SH-SY5Y (cell line): ENCODE data around the gene PCDHGC5.

ENCODE experiments used
- GATA2 ChIP-seq: IDR thresholded peaks from 2 replicates; pipeline ENCODE4 v1.6.1; 2011; ENCODE audit warnings: mild to moderate bottlenecking, low read depth, low read length
- GATA3 ChIP-seq: IDR thresholded peaks from 2 replicates; pipeline ENCODE4 v1.6.1; 2011; ENCODE audit warnings: low read depth, mild to moderate bottlenecking, low read length, moderate library complexity

PCDHGC5 gene

GRCh38 chr5:141496038-141496437 is 7.2 kb downstream of the PCDHGC5 start:
- no peak for TF ChIP-seq GATA2

GRCh38 chr5:141501761-141502160 is 12.9 kb downstream of the PCDHGC5 start:
- no peak for TF ChIP-seq GATA2
- no peak for TF ChIP-seq GATA3

DNA sequence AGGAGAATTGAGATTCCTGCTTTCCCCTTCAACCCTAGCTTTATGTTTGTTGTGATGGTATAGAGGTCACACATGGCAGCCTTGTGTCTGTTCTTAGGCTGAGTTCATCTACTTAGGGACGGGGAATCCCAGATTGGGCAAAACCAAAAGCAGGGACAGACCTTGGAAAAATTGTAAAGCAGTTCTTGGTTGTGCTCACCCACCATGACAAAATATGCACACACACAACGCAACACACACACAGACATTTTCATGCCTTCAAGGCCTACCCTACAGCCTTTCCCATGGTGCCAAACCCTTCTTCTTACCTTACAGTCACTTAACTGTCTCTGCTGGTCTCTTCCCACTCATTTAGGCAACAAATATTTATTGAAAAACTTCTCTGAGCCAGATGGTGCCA is 14.8 kb downstream of the PCDHGC5 start:
- TF ChIP-seq GATA2: no peak
- no peak for TF ChIP-seq GATA3

- TF ChIP-seq GATA3 (no peak), GATA2 (no peak)
Measured at GRCh38 chr5:141504216-141504615, 15.3 kb downstream of the PCDHGC5 start.

DNA sequence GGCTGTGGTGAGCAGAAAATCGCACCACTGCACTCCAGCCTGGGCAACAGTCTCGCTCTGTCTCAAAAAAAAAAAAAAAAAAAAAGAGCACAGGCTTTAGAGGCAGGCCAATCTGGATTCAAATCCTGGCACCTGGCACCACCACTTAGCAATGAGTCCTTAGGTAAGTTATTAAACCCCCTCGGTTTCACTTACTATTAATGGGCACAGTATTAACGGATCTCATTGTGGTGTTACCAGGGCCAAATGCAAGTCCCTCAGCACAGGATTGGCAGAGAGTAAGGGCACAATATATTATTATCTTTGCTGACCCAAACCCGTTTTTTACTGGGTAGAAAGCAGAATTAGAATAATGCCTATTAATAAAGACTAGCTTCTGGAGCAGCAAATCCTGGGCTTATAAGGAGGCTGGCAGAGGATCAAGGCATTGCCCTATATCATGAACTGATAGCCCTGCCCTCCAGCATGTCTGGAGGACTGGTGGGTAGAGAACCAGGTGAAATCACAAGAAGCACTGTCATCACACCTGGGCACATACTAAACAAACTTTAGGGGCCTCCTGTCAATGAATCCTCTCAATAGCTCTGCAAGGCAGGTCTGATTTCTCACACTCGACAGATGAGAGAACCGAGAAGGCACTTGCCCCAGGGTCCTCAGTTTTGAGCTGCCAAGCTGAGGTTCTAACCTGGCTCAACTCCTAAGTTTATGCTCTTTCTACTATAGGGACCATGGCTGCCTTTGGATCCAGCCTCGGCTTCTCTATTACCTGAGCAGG is 17.7 kb downstream of the PCDHGC5 start:
- TF ChIP-seq GATA3 (no peak), GATA2 (no peak)

GRCh38 chr5:141507387-141508091 is 18.7 kb downstream of the PCDHGC5 start:
- no peak for TF ChIP-seq GATA2
- no peak for TF ChIP-seq GATA3

GRCh38 chr5:141508440-141508797 is 19.5 kb downstream of the PCDHGC5 start:
- no peak for TF ChIP-seq GATA3
- TF ChIP-seq GATA2: no peak

GRCh38 chr5:141508798-141509611 is 20.1 kb downstream of the PCDHGC5 start:
- no peak for TF ChIP-seq GATA2
- TF ChIP-seq GATA3: no peak

- TF ChIP-seq GATA3: no peak
- no peak for TF ChIP-seq GATA2
Measured at GRCh38 chr5:141510160-141510559, 21.3 kb downstream of the PCDHGC5 start.

DNA sequence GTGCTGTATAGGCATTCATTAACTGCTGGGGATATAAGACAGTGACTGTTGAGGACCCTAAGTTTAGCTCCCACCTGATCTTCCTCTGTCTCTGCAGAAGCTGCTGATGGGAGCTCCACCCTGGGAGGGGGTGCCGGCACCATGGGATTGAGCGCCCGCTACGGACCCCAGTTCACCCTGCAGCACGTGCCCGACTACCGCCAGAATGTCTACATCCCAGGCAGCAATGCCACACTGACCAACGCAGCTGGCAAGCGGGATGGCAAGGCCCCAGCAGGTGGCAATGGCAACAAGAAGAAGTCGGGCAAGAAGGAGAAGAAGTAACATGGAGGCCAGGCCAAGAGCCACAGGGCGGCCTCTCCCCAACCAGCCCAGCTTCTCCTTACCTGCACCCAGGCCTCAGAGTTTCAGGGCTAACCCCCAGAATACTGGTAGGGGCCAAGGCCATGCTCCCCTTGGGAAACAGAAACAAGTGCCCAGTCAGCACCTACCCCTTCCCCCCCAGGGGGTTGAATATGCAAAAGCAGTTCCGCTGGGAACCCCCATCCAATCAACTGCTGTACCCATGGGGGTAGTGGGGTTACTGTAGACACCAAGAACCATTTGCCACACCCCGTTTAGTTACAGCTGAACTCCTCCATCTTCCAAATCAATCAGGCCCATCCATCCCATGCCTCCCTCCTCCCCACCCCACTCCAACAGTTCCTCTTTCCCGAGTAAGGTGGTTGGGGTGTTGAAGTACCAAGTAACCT is 22.1 kb downstream of the PCDHGC5 start:
- TF ChIP-seq GATA3 (no peak), GATA2 (no peak)

- TF ChIP-seq GATA3: no peak
- TF ChIP-seq GATA2: no peak
Measured at GRCh38 chr5:141511771-141512325, 23.0 kb downstream of the PCDHGC5 start.

DNA sequence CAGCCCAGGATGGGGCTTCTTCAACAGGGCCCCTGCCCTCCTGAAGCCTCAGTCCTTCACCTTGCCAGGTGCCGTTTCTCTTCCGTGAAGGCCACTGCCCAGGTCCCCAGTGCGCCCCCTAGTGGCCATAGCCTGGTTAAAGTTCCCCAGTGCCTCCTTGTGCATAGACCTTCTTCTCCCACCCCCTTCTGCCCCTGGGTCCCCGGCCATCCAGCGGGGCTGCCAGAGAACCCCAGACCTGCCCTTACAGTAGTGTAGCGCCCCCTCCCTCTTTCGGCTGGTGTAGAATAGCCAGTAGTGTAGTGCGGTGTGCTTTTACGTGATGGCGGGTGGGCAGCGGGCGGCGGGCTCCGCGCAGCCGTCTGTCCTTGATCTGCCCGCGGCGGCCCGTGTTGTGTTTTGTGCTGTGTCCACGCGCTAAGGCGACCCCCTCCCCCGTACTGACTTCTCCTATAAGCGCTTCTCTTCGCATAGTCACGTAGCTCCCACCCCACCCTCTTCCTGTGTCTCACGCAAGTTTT is 23.6 kb downstream of the PCDHGC5 start:
- TF ChIP-seq GATA3 (no peak), GATA2 (no peak)

DNA sequence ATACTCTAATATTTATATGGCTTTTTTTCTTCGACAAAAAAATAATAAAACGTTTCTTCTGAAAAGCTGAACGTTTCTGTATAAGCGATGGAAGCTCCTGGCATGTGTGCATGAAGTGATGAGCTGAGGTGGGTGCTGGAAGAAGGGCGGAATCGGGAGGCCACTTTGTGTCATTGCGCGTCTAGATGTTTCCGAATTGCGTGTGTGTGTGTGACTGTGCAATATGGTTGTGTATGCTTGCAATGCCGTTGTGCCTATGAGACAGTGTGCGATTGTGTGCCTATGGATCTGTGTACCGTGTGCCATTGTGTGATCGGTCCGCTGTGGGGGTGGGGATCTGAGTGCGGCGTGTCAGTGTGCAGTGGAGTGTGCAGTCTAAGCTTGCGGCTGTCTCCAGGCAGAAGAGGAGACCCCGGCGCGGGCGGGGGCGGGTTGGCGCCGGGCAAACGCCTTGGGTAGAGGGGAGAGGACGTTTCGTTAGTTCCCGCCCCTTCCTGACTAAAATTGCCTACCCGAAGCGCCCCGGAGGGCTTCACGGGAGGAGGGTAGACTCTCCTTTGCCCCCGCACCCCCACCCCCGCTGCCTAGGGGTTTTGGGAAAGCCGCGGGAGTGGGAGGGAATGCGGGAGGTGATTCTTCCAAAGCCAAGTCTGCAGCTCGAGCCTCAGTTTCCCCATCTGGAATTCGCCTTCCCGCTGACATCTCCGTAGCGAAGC is 24.2 kb downstream of the PCDHGC5 start:
- no peak for TF ChIP-seq GATA3
- TF ChIP-seq GATA2: no peak
